Activated naive CD4-positive, alpha-beta T cell treated with anti-CD3 and anti-CD28 coated beads, Interleukin-2, amount 50 U/mL, for 72 hours (primary cell): ENCODE results near the gene MED15. TPM values are rescaled to one million over a fixed set of nuclear protein-coding genes. Genes with fewer than 3 reads are reported as not detected.
A peak's percentile ranks its signal among the peaks of the same experiment; 100 is the strongest.

Experiments
- ATAC-seq, 2 donors: fragments of 150-1000 bp; cut with Tn5 transposase; 2 replicates each; pipeline ENCODE4 v1.10.0; 2021; ENCODE audit warnings: mild to moderate bottlenecking in 2 of 2, moderate library complexity in 2 of 2
- DNase-seq, 2 donors: peaks; one replicate each; pipeline ENCODE4 v3.0.0; 2021 to 2022; ENCODE audit warnings: low spot score in 2 of 2
- H3K27ac Mint-ChIP-seq, 2 donors: one replicate each; pipeline ENCODE4 v1.8.0; 2022; ENCODE audit warnings: mild to moderate bottlenecking in 2 of 2, mixed read lengths in 2 of 2
- H3K36me3 Mint-ChIP-seq, 2 donors: one replicate each; pipeline ENCODE4 v1.8.0; 2022; ENCODE audit warnings: mixed read lengths in 2 of 2
- H3K9me3 Mint-ChIP-seq, 2 donors: one replicate each; pipeline ENCODE4 v1.8.0; 2022; ENCODE audit warnings: mixed read lengths in 2 of 2
- total RNA-seq, 2 donors: library from RNA; stranded (reverse); gene quantifications; one replicate each; pipeline ENCODE4 v1.2.3, GENCODE V29; 2022

The MED15 gene
- total RNA-seq, 2 donors from 2014 or later = 88.9 to 137 TPM

DNA sequence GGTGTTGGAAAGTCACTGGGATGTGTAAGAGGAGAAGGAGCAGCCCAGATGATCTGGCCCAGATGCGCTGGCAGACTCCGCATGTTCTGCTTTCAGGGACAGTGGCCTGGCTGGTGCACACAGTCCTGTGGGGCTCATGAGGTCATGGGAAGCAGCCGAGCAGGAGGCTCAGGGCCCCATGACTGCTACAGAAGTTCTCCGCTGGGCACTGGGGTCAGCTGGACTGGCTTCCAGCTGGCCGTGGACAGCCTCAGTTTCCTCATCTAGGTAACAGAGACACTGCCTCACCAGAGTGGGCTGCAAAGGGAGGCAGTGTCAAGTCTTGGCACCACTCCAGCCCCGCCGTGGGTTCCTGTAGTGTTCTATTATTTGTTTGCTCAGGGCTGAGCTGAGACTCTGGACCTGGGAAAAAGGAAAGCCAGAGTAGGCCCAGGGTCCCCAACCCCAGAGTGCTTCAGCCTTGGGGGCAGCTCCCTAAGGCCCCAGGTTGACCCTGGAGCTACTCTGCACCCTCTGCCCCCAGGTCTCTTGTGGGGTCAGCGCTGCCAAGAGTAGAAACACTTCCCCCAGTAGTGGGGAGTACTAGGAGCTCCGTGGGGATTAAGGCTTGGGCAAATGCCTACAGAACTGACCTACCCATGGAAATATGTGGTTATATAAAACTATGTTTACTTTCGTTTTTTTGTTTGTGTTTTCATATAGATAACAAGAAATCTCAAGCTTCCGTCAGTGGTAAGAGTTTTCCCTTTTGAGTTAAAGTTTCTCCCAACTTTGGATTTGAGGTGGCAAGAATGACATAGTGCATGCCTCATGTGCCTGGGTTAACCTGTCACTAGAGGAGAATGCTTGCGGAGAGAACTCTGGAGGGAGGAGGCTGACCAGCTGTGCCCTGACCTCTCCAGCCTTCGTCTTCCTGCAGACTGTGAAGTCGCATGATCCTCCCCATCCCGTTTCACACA is 45.3 kb downstream of the MED15 start:
- Mint-ChIP-seq H3K27ac (peak overlapping the region; percentile 98), H3K36me3 (peaks cover 28 to 43% of the 10 kb centered on the region in 2 donors), H3K9me3 (peaks cover 0 to 4% of the 10 kb centered on the region in 2 donors)
- ATAC-seq (no peak), DNase-seq (no peak)

- ATAC-seq (no peak), DNase-seq (no peak)
- Mint-ChIP-seq H3K9me3 (peaks cover 7 to 12% of the 10 kb centered on the region in 2 donors), H3K27ac (peak overlapping the region in 1 of 2 donors; percentile 65), H3K36me3 (peaks cover 42 to 57% of the 10 kb centered on the region in 2 donors)
These were observed 46.7 kb downstream of the MED15 start for GRCh38 chr22:20553947-20554741.

- Mint-ChIP-seq H3K36me3 (peaks cover 46 to 64% of the 10 kb centered on the region in 2 donors), H3K27ac (no peak overlapping the region)
These were observed 47.4 kb downstream of the MED15 start for GRCh38 chr22:20554824-20555223.

DNA sequence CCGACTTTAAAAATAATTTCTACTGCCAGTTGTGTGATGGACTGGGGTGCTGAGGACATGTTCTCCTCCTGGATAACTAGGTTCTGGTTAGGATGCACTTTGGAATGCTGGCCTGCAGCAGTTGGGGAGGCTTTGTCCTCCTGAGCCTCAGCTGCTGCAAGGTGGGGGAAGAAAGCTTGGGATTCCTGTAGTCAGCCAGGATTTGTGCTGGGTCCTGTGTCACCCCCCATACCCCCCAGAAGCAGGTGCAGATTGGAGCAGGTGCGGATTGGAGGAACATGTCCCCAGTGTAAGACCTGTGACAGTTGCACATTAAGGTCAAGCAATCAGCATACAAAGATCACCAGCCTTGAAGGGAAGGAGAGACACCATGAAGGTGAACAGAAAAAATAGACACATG is 51.1 kb downstream of the MED15 start:
- Mint-ChIP-seq H3K9me3 (peaks cover 8 to 13% of the 10 kb centered on the region in 2 donors), H3K36me3 (peaks cover 40 to 63% of the 10 kb centered on the region in 2 donors), H3K27ac (peak overlapping the region; percentile 88 to 90)
- ATAC-seq = no peak
- DNase-seq = no peak

More at GRCh38 chr22:20554824-20555223, 47.4 kb downstream of the MED15 start:
- no peak for ATAC-seq
- peaks cover 8 to 13% of the 10 kb centered on the region in 2 donors for H3K9me3 Mint-ChIP-seq
- DNase-seq = no peak

GRCh38 chr22:20559174-20559760 is 51.9 kb downstream of the MED15 start:
- Mint-ChIP-seq H3K27ac (peak overlapping the region; percentile 54 to 88), H3K9me3 (peaks cover 8 to 13% of the 10 kb centered on the region in 2 donors), H3K36me3 (peaks cover 40 to 67% of the 10 kb centered on the region in 2 donors)
- DNase-seq = no peak
- ATAC-seq = no peak

GRCh38 chr22:20560716-20561115 is 53.3 kb downstream of the MED15 start:
- no peak overlapping the region for H3K27ac Mint-ChIP-seq
- peaks cover 33 to 67% of the 10 kb centered on the region in 2 donors for H3K36me3 Mint-ChIP-seq
- ATAC-seq = no peak
- DNase-seq = no peak
- peaks cover 8 to 13% of the 10 kb centered on the region in 2 donors for H3K9me3 Mint-ChIP-seq

- no peak overlapping the region for H3K27ac Mint-ChIP-seq
- peaks cover 33 to 67% of the 10 kb centered on the region in 2 donors for H3K36me3 Mint-ChIP-seq
- no peak for ATAC-seq
- no peak for DNase-seq
- H3K9me3 Mint-ChIP-seq = peaks cover 8 to 13% of the 10 kb centered on the region in 2 donors
These were observed 54.5 kb downstream of the MED15 start for GRCh38 chr22:20561882-20562281.

DNA sequence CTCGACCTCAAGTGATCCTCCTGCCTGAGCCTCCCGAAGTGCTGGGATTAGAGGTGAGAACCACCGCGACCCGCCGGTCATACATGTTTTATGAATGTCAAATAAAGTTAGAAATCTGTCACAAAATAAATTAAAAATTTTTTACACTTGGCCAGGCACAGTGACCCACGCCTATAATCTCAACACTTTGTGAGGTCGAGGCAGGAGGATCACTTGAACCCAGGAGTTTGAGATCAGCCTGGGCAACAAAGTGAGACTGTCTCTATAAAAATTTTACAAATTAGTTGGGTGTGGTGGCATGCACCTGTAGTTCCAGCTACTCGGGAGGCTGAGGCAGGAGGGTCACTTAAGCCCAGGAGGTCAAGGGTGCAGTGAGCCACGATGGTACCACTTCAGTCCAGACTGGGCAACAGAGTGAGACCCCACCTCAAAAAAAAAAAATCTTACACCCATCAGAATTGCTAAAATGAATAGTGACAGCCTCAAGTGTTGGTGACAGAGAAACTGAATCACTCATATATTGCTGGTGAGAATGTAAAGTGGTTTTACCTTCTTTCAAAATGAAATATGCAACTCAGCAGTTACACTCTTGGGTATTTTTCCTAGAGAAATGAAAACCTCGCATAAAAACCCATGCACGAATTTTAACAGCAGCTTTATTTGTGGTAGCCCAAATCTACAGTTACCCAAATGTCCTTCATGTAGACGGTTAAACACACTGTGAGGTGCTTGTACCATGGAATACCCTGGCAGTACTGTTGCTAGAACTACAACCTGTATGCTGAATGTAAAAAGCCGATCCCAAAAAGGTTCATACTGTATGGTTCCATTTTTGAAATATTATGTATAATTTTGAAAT is 55.4 kb downstream of the MED15 start:
- H3K36me3 Mint-ChIP-seq = peaks cover 24 to 65% of the 10 kb centered on the region in 2 donors
- H3K9me3 Mint-ChIP-seq = peaks cover 8 to 9% of the 10 kb centered on the region in 2 donors
- ATAC-seq (peak; percentile 42 to 66), DNase-seq (no peak)
- no peak overlapping the region for H3K27ac Mint-ChIP-seq

- peak; percentile 61 to 72 for ATAC-seq
- peaks cover 7 to 8% of the 10 kb centered on the region in 2 donors for H3K9me3 Mint-ChIP-seq
- H3K36me3 Mint-ChIP-seq = peaks cover 20 to 63% of the 10 kb centered on the region in 2 donors
- peak overlapping the region in 1 of 2 donors; percentile 23 for H3K27ac Mint-ChIP-seq
- no peak for DNase-seq
These were observed 56.1 kb downstream of the MED15 start for GRCh38 chr22:20563466-20563906.

- Mint-ChIP-seq H3K9me3 (peaks cover 3 to 4% of the 10 kb centered on the region in 2 donors), H3K36me3 (peaks cover 18 to 61% of the 10 kb centered on the region in 2 donors)
- ATAC-seq = no peak
These were observed 56.5 kb downstream of the MED15 start for GRCh38 chr22:20563941-20564371.

GRCh38 chr22:20565079-20565734 is 57.8 kb downstream of the MED15 start:
- H3K9me3 Mint-ChIP-seq = no peaks in the 10 kb centered on the region
- ATAC-seq (no peak), DNase-seq (no peak)
- peaks cover 12 to 58% of the 10 kb centered on the region in 2 donors for H3K36me3 Mint-ChIP-seq
- H3K27ac Mint-ChIP-seq = no peak overlapping the region

More at GRCh38 chr22:20563941-20564371, 56.5 kb downstream of the MED15 start:
- DNase-seq = no peak
- H3K27ac Mint-ChIP-seq = peak overlapping the region in 1 of 2 donors; percentile 23

- ATAC-seq (no peak), DNase-seq (no peak)
- H3K9me3 Mint-ChIP-seq = no peaks in the 10 kb centered on the region
- no peak overlapping the region for H3K27ac Mint-ChIP-seq
- peaks cover 12 to 54% of the 10 kb centered on the region in 2 donors for H3K36me3 Mint-ChIP-seq
These were observed 58.4 kb downstream of the MED15 start for GRCh38 chr22:20565761-20566160.

DNA sequence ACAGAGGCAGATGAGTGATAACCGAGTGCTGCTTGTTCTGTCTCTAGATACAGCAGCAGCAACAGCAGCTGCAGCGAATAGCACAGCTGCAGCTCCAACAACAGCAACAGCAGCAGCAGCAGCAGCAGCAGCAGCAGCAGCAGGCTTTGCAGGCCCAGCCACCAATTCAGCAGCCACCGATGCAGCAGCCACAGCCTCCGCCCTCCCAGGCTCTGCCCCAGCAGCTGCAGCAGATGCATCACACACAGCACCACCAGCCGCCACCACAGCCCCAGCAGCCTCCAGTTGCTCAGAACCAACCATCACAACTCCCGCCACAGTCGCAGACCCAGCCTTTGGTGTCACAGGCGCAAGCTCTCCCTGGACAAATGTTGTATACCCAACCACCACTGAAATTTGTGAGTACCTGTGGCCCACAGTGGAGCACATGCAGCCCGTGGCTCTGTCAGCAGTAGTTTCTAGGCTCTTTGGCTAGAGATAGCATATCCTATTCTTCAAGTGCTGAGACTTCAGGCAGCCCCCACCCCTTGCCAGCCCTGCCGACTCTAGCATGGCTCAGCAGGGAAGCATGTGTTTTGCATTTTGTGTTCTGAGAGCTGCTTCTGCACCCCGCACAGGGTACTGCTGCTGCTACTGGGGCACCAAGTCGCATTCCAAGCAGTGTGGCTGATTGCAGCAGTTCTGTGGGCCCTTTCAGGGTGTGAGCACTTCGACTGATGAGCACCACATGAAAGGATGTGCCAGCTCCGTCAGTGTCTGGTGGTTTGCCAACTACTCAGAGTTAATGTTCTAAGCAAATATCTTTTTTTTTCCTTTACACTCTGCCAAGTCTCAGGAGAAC is 59.2 kb downstream of the MED15 start:
- no peaks in the 10 kb centered on the region for H3K9me3 Mint-ChIP-seq
- ATAC-seq (peak in 1 of 2 donors; percentile 48), DNase-seq (no peak)
- H3K27ac Mint-ChIP-seq = peak overlapping the region; percentile 22 to 62
- peaks cover 14 to 48% of the 10 kb centered on the region in 2 donors for H3K36me3 Mint-ChIP-seq

- Mint-ChIP-seq H3K36me3 (peaks cover 22 to 52% of the 10 kb centered on the region in 2 donors), H3K9me3 (no peaks in the 10 kb centered on the region), H3K27ac (peak overlapping the region in 1 of 2 donors; percentile 62)
- DNase-seq (no peak), ATAC-seq (peak in 1 of 2 donors; percentile 31)
These were observed 60.0 kb downstream of the MED15 start for GRCh38 chr22:20567371-20567847.
